Fibroblast of lung (primary cell): ENCODE data around the gene SHROOM3.

Experiments
- CTCF ChIP-seq, 2 donors: IDR thresholded peaks in 1 of 2; conservative IDR thresholded peaks in 1 of 2; 1 replicate in 1 of 2; 2 replicates in 1 of 2; pipeline ENCODE4 v1.5.1; 2011 to 2012; ENCODE audit warnings: low read length in 2 of 2, control low read depth in 1 of 2, inconsistent platforms in 1 of 2, low read depth in 1 of 2, mild to moderate bottlenecking in 1 of 2
- EZH2 ChIP-seq: IDR thresholded peaks from 2 replicates; pipeline ENCODE4 v1.5.1; 2012; ENCODE audit warnings: low read length, control low read depth, mild to moderate bottlenecking; ENCODE audit errors: missing control alignments

DNA sequence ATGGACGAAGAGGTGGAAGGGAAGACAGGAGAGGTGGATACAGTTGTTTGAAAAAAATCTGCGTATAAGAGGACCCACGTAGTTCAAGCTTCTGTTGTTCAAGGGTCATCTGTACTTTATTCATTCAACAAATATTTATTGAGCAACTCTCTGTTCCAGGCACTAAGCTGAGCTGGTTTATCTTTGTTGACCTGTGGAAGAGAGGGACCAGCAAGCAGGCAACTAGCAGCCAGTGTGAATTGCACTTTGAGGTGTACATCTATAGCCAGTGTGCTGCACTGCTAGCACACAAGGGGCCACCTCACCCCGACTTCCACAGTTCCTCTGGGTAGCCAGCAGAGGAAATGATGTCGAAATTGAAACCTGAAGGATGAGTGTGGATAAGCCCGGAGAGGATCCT lies 271.6 kb downstream of the SHROOM3 start:
- TF ChIP-seq CTCF (conservative IDR thresholded peaks at IDR 0.05 in 1 of 2, IDR thresholded peaks at IDR 0.05 in 1 of 2; ENCODE audit: low read depth in 1 of 2, low read length in 2 of 2) (no peak), EZH2 (no peak)
